ENCODE results near the gene FLG.

- TF ChIP-seq, protein P1, sequence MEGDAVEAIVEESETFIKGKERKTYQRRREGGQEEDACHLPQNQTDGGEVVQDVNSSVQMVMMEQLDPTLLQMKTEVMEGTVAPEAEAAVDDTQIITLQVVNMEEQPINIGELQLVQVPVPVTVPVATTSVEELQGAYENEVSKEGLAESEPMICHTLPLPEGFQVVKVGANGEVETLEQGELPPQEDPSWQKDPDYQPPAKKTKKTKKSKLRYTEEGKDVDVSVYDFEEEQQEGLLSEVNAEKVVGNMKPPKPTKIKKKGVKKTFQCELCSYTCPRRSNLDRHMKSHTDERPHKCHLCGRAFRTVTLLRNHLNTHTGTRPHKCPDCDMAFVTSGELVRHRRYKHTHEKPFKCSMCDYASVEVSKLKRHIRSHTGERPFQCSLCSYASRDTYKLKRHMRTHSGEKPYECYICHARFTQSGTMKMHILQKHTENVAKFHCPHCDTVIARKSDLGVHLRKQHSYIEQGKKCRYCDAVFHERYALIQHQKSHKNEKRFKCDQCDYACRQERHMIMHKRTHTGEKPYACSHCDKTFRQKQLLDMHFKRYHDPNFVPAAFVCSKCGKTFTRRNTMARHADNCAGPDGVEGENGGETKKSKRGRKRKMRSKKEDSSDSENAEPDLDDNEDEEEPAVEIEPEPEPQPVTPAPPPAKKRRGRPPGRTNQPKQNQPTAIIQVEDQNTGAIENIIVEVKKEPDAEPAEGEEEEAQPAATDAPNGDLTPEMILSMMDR (IDR thresholded peaks at IDR 0.05; ENCODE audit: insufficient read depth, low read length, poor library complexity, severe bottlenecking): no peak
- no peak for TF ChIP-seq EZH2phosphoT487 (conservative IDR thresholded peaks at IDR 0.05; ENCODE audit: low read length)
These were observed 19.4 kb upstream of the FLG start for GRCh38 chr1:152344438-152344837.
